ENCODE measurements around the gene STOM.

STOM gene

GRCh38 chr9:121373011-121373729 lies 3.1 kb upstream of the STOM start (continued):
- 0 out of 2 replicates have a peak, but pooled peaks have one; percentile 17 for TF ChIP-seq GLIS1 (tag by site-specific recombination; IDR thresholded peaks at IDR 0.05)
- TF ChIP-seq TRIM28 (IDR thresholded peaks at IDR 0.05; ENCODE audit: borderline replicate concordance, low read length): peak; percentile 49; the same call in 1 of the 2 replicates
- peak; percentile 58 for TF ChIP-seq IKZF3 (tag by site-specific recombination; IDR thresholded peaks at IDR 0.05)
- TF ChIP-seq SETDB1 (IDR thresholded peaks at IDR 0.05; ENCODE audit: insufficient read length, low read length): no peak

GRCh38 chr9:121372239-121373010 lies 2.4 kb upstream of the STOM start:
- Histone ChIP-seq H3K36me3 (ENCODE audit: control insufficient read depth in 2 of 2, insufficient read depth in 1 of 2, low read length in 2 of 2) (no peaks in the 10 kb centered on the region), H3K27ac (ENCODE audit: extremely low read depth, low read depth, low read length) (no peak overlapping the region), H3K9me3 (ENCODE audit: control insufficient read depth, insufficient read depth, low read depth, low read length) (no peaks in the 10 kb centered on the region), H3K4me1 (ENCODE audit: control insufficient read depth, insufficient read depth, low read length) (peaks cover 6% of the 10 kb centered on the region), H3K4me3 (ENCODE audit: low read depth, low read length) (no peak overlapping the region)
- TF ChIP-seq WT1 (tag by site-specific recombination; IDR thresholded peaks at IDR 0.05): no peak
- no peak for TF ChIP-seq SCRT1 (tag by site-specific recombination; IDR thresholded peaks at IDR 0.05; ENCODE audit: borderline replicate concordance)
- TF ChIP-seq KLF16 (tag by site-specific recombination; IDR thresholded peaks at IDR 0.05): no peak
- no peak for TF ChIP-seq ZNF501 (tag by site-specific recombination; IDR thresholded peaks at IDR 0.05)
- TF ChIP-seq ZNF623 (tag by site-specific recombination; IDR thresholded peaks at IDR 0.05): no peak
- TF ChIP-seq ZNF510 (tag by site-specific recombination; IDR thresholded peaks at IDR 0.05; ENCODE audit: insufficient replicate concordance): no peak
- POLR2A ChIA-PET: no interaction called here
- CTCF ChIA-PET: interaction anchor here (0.6 to 2.9 kb wide), 6 partner anchors 22 to 94 kb away, joined by 3 to 23 read pairs (median 4); no protein-coding TSS in a partner anchor

- POLR2A ChIA-PET: no interaction called here
These were observed 1.5 kb upstream of the STOM start for GRCh38 chr9:121371495-121372061.

GRCh38 chr9:121368745-121369144 lies 1.3 kb downstream of the STOM start:
- H3K4me3 ChIP-seq (ENCODE audit: low read depth, low read length): no peak overlapping the region
- peaks cover 6% of the 10 kb centered on the region for H3K4me1 ChIP-seq (ENCODE audit: control insufficient read depth, insufficient read depth, low read length)
- H3K27ac ChIP-seq (ENCODE audit: extremely low read depth, low read depth, low read length): no peak overlapping the region
- POLR2A ChIA-PET: interaction anchor here (0.6 kb wide), 1 partner anchor 368 kb away, joined by 5 read pairs; no protein-coding TSS in a partner anchor
- TF ChIP-seq ZBTB6 (tag by site-specific recombination; IDR thresholded peaks at IDR 0.05): no peak
- TF ChIP-seq WT1 (tag by site-specific recombination; IDR thresholded peaks at IDR 0.05): no peak
- no peak for TF ChIP-seq ZBTB11 (tag by site-specific recombination; conservative IDR thresholded peaks at IDR 0.05; ENCODE audit: low read depth)
- TF ChIP-seq ZNF404 (tag by site-specific recombination; IDR thresholded peaks at IDR 0.05): no peak
- TF ChIP-seq ZNF600 (tag by site-specific recombination; IDR thresholded peaks at IDR 0.05): peak; percentile 42; the same call in 1 of the 2 replicates
- H3K36me3 ChIP-seq (ENCODE audit: control insufficient read depth in 2 of 2, insufficient read depth in 1 of 2, low read length in 2 of 2): no peaks in the 10 kb centered on the region
- CTCF ChIA-PET: interaction anchor here (0.5 to 1.3 kb wide), 6 partner anchors 31 to 155 kb away, joined by 3 to 7 read pairs (median 3); no protein-coding TSS in a partner anchor
- H3K9me3 ChIP-seq (ENCODE audit: control insufficient read depth, insufficient read depth, low read depth, low read length): no peaks in the 10 kb centered on the region

More at GRCh38 chr9:121371495-121372061, 1.5 kb upstream of the STOM start:
- Histone ChIP-seq H3K36me3 (ENCODE audit: control insufficient read depth in 2 of 2, insufficient read depth in 1 of 2, low read length in 2 of 2) (no peaks in the 10 kb centered on the region), H3K4me3 (ENCODE audit: low read depth, low read length) (no peak overlapping the region), H3K9me3 (ENCODE audit: control insufficient read depth, insufficient read depth, low read depth, low read length) (no peaks in the 10 kb centered on the region), H3K4me1 (ENCODE audit: control insufficient read depth, insufficient read depth, low read length) (peaks cover 6% of the 10 kb centered on the region), H3K27ac (ENCODE audit: extremely low read depth, low read depth, low read length) (no peak overlapping the region)
- CTCF ChIA-PET: interaction anchor here (1.1 to 2.9 kb wide), 3 partner anchors 21 to 52 kb away, joined by 3 to 23 read pairs (median 5); no protein-coding TSS in a partner anchor
- TF ChIP-seq ZNF670 (tag by site-specific recombination; IDR thresholded peaks at IDR 0.05; ENCODE audit: low read depth) (no peak), ZNF248 (tag by site-specific recombination; IDR thresholded peaks at IDR 0.05) (no peak), GLIS1 (tag by site-specific recombination; IDR thresholded peaks at IDR 0.05) (no peak)
